Ovary (tissue), 3 donors: ENCODE data around the gene MTF1.
"Not testable (repeated sequence)": the region's sequence is repeated elsewhere in the genome, so short reads cannot be mapped to it uniquely, and the experiment has no call there.

Experiments
- CTCF ChIP-seq, 3 donors: fragments of 450-650 bp in 2 of 3; fragments of 200-600 bp in 1 of 3; IDR thresholded peaks; one replicate each; pipeline versions ENCODE4 v1.5.1 to v1.8.0; 2016 to 2022; ENCODE audit warnings: antibody characterized with exemption in 3 of 3, mild to moderate bottlenecking in 1 of 3
- EP300 ChIP-seq: sonication (generic); formaldehyde crosslinking; IDR thresholded peaks from one replicate; pipeline ENCODE4 v1.6.1; 2017; ENCODE audit warnings: antibody characterized with exemption
- donor health status: DM: no; HTN: no; CAD: no.

GRCh38 chr1:37897563-37897962 is 38.2 kb upstream of the MTF1 start:
- not testable (repeated sequence) for TF ChIP-seq CTCF (IDR thresholded peaks at IDR 0.05); EP300
